ENCODE measurements around the gene VWA2.
"Not testable (repeated sequence)": the region's sequence is repeated elsewhere in the genome, so short reads cannot be mapped to it uniquely, and the experiment has no call there.

The VWA2 gene

GRCh38 chr10:114311496-114312209 is 72.6 kb downstream of the VWA2 start:
- intact Hi-C loops (cut with DNase I), result no loop called here

DNA sequence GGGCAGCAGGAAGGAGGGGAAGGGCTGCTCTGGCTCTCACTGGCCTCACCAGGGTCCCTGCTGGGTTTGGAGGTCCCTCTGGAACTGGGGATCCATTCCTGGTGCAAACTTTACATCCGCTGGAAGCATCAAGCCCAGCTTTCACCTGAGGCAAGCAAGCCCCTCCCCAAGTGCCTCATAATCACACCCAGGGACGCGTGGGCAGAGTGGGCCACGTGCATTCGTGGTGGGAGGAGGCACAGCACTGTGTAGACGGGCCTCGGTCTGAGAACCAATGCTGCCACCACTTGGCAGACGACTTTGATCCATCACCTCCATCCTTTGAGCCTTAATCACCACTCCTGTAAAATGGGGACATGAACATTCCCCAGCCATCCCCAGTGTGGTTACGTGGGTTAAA is 74.1 kb downstream of the VWA2 start:
- intact Hi-C loops (cut with DNase I), result no loop called here
- no peak for DNase-seq

More at GRCh38 chr10:114311496-114312209, 72.6 kb downstream of the VWA2 start:
- no peak for DNase-seq

DNA sequence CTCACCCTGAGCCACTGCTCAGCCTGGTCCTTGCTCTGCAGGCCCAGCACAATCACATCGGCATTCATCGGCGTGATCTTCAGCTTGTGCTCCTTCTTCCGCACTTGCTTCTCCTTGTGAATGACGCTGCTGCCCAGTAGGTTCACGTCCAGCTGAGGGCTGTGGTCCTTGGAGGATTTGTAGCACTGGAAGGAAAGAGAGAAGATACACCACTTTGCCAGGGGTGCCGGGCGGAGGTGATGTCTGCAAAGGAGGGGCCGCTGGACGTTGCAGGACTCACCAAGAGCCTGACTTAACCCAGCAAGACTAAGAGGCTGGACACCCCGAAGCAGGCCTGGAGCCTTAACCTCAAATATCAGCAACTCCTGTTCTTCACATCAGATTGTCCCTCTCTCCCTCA is 74.8 kb downstream of the VWA2 start:
- DNase-seq, result no peak
- intact Hi-C loops (cut with DNase I), result no loop called here

DNA sequence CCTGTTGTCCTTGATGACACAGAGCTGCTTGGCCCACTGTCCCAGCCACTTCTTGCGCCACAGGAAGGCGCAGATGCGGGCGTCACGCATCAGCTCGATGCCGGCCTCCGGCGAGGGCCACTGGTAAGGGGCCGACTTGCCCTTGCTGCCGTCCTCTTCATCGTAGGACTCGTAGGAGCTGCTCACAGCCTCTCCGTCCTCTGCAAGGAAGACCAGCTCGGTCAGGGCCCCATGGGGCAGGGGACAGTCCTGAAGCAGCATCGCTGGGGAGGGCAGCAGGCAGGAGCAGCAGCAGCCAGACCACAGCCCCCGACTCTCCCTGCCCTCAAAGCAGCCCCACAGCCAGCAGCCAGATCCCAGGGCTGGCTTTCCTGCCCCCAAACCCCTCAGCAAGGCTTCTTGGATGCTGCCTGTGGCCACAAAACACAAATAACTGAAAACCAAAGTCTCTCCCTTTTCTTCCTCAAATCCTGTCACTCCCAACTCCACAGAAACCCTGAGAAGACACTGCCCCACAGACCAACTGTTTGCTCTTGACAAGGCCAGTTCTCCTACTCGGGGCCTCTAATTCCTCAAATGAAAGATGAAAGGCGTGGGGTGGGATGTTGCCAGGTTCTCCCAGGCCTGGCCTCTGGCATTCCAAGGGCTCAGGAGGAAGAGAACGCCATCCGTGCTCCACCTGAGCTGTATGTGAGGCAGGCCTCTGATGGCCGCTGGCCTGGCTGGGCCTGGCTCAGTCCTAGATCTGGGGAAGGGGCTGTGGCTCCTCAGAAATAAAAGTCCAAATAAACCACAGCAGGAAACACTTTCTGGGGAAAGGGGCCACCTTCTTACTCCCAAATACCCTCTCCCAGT is 76.7 kb downstream of the VWA2 start:
- intact Hi-C loops (cut with DNase I), result no loop called here
- DNase-seq, result peak in 1 of 10 donors; percentile 60

DNA sequence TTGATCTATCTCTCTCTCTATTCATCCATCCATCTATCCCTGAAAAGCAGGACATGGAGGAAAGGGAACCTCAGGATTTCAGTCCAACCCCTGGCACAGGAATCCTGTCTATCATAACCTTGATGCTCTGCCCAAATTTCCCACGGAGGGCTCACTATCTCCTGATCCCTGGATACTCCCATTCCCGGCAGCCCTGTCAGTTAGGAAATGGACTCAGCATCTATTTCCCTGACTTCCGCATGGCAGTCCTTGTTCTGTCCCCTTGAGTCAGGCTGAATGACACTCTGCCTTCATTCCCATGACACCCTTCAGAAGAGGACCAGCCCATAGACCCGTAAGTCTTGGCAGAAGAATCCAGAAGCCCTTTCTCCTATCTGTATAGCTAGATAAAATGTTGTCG is 77.7 kb downstream of the VWA2 start:
- intact Hi-C loops (cut with DNase I), result no loop called here
- DNase-seq, result no peak

- intact Hi-C loops (cut with DNase I), result no loop called here
- peak in 1 of 10 donors; percentile 50 for DNase-seq
These were observed 80.6 kb downstream of the VWA2 start for GRCh38 chr10:114319406-114320248.

GRCh38 chr10:114320249-114321116 is 81.4 kb downstream of the VWA2 start:
- DNase-seq, result peak in 1 of 10 donors; percentile 63
- intact Hi-C loops (cut with DNase I), result no loop called here

- peak in 1 of 10 donors; percentile 15 for DNase-seq
These were observed 83.3 kb downstream of the VWA2 start for GRCh38 chr10:114322344-114322743.

GRCh38 chr10:114323023-114323422 is 84.0 kb downstream of the VWA2 start:
- intact Hi-C loops (cut with DNase I), result no loop called here
- no peak for DNase-seq

More at GRCh38 chr10:114322344-114322743, 83.3 kb downstream of the VWA2 start:
- intact Hi-C loops (cut with DNase I), result no loop called here

DNA sequence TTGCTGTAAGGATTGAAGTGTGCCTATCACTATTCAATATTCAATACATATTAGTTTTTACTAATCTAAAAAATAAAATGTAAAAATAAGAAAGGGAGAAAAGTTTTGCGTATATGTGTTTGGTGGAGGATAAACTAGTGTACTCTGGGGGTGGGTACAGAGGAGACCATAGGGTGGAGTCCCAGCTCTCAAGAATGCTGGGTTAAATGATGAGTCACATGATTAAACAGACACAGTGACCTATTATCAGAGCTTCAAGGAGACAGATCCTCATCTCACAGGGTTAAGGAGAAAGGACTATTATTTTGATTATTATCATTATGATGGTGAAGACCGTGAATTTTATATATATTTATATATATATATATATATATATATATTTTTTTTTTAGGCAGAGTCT is 87.7 kb downstream of the VWA2 start:
- intact Hi-C loops (cut with DNase I), result no loop called here
- no peak for DNase-seq

DNA sequence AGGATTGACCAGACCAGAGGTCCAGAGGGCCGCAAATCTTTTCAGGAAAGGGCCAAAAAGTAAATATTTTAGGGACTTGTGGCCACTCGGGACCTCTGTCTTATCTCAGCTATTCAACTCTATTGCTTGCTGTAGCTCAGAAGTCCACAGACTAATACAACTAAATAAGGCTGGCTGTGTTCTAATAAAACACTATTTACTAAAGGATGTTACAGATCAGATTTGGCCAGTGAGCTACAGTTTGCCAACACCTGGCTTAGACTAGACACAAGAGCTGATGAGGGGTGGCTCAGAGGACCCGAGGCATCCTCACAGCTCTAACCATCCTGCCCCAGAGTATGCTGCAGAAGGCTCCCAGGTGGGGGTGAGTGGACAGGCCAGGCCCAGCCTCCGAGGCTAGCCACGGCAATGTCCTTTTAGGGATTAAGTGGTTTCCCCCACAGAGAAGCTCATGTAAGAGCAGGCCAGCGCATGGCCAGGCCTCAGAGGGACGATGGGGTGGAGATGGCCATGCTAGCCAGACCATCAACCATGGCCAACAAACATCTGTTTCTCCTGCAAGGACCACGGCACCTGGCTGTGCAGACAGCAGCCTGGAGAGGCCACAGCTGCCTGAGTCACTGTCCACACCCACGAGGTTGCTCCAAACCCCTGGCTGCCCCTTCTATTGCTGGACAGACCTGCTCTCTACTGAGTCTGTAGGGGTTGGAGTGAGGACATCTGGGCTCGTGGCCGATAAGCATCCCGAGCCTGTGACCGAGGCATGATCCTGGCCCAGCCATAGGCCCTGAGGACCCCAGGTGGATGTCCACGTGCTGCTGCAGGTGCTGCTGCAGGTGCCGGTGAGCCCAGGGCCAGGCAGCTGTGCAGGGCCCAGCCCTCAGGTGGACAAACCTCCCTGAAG is 88.7 kb downstream of the VWA2 start:
- DNase-seq, result no peak
- intact Hi-C loops (cut with DNase I), result no loop called here

- DNase-seq, result no peak
- intact Hi-C loops (cut with DNase I), result no loop called here
These were observed 89.4 kb downstream of the VWA2 start for GRCh38 chr10:114328441-114328812.

DNA sequence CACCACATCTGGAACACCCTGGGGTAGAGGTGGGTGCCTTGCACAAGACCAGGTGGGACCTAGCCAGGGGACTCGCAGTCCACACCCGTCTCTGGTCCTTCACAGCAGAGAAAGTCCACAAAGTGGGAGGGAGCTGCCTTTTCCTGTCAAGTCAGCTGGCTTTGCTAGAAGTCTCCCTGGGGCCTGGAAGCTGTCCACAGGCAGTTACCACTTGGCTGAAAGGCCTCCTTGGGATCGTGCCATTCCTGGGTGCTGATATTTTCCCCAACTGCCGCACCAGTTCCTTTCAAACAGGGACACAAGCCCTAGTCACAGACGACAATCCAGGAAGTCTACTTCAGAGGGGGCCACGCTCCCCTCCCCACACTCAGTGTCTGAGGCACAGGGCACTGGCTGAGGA is 89.8 kb downstream of the VWA2 start:
- DNase-seq, result peak in 1 of 10 donors; percentile 23
- intact Hi-C loops (cut with DNase I), result no loop called here

- DNase-seq, result no peak
- intact Hi-C loops (cut with DNase I), result no loop called here
These were observed 90.7 kb downstream of the VWA2 start for GRCh38 chr10:114329634-114330365.

- intact Hi-C loops (cut with DNase I), result no loop called here
- no peak for DNase-seq
These were observed 93.5 kb downstream of the VWA2 start for GRCh38 chr10:114332301-114333192.

DNA sequence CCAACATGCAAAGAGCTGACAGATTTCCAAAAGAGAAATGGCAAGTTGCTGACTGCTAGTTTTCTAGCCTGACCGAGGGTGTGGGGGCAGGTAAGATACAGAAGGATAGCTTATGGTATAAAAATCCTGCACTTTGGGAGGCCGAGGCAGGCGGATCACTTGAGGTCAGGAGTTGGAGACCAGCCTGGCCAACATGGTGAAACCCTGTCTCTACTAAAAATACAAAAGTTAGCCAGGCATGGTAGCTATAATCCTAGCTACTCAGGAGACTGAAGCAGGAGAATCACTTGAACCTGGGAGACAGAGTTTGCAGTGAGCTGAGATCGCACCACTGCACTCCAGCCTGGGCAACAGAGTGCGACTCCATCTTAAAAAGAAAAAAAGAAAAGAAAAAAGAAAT is 94.4 kb downstream of the VWA2 start:
- DNase-seq; intact Hi-C loops (cut with DNase I): not testable (repeated sequence)

- intact Hi-C loops (cut with DNase I), result no loop called here
- DNase-seq, result no peak
These were observed 95.2 kb downstream of the VWA2 start for GRCh38 chr10:114334301-114334700.

Data from posterior cingulate gyrus (tissue), 11 donors.